Mesodermal cell (in vitro differentiated cells): ENCODE results near the gene ZNF790.
"Not testable (repeated sequence)": the region's sequence is repeated elsewhere in the genome, so short reads cannot be mapped to it uniquely, and the experiment has no call there.

Source experiments
- H3K27ac ChIP-seq: 2 replicates; pipeline ENCODE4 v1.7.0; 2013; ENCODE audit warnings: mild to moderate bottlenecking, low read depth, low read length, moderate library complexity; ENCODE audit not compliant: severe bottlenecking
- H3K36me3 ChIP-seq: 2 replicates; pipeline ENCODE4 v1.7.1; 2013; ENCODE audit warnings: mild to moderate bottlenecking, low read length, moderate library complexity; ENCODE audit not compliant: control insufficient read depth, insufficient read depth
- H3K4me1 ChIP-seq: one replicate; pipeline ENCODE4 v1.7.1; 2013; ENCODE audit warnings: mild to moderate bottlenecking, low read length; ENCODE audit not compliant: insufficient read depth, control insufficient read depth, poor library complexity, severe bottlenecking
- H3K4me3 ChIP-seq: 2 replicates; pipeline ENCODE4 v1.7.0; 2013; ENCODE audit warnings: low read length, control low read depth, mild to moderate bottlenecking; ENCODE audit not compliant: insufficient read depth, poor library complexity, severe bottlenecking; ENCODE audit errors: extremely low read depth
- H3K9me3 ChIP-seq: 2 replicates; pipeline ENCODE4 v1.7.1; 2013; ENCODE audit warnings: mild to moderate bottlenecking, low read length, moderate library complexity; ENCODE audit not compliant: control insufficient read depth
- WGBS, 2 experiments: methylation state at CpG; one replicate each; pipeline ENCODE4 v1.1.5; 2013; ENCODE audit warnings: missing lambda C conversion rate in 2 of 2; ENCODE audit not compliant: insufficient coverage in 2 of 2; 5-methylcytosine and 5-hydroxymethylcytosine counted together

Gene ZNF790

DNA sequence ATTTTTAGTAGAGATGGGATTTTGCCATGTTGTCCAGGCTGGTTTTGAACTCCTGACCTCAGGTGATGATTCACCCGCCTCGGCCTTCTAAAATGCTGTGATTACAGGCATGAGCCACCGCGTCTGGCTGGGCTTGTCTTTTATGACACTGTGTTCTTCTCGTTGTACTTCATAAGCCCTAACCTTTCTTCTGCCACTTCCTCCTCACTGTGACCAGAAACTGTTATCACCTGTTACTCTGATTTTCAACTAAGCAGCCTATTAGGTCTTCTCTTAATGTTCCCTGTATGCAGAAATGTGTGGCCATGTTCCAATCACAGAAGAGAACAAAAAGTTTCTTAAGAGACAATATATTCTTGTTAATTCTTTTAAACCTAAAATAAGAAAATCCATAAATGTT is 16.4 kb downstream of the ZNF790 start:
- no peak overlapping the region for H3K4me3 ChIP-seq
- peaks cover 70% of the 10 kb centered on the region for H3K36me3 ChIP-seq
- peaks cover 78% of the 10 kb centered on the region for H3K9me3 ChIP-seq
- 93 to 97% methylated on average over 5 of the region's 5 CpGs for WGBS, 2 experiments
- no peak overlapping the region for H3K27ac ChIP-seq
- no peaks in the 10 kb centered on the region for H3K4me1 ChIP-seq

DNA sequence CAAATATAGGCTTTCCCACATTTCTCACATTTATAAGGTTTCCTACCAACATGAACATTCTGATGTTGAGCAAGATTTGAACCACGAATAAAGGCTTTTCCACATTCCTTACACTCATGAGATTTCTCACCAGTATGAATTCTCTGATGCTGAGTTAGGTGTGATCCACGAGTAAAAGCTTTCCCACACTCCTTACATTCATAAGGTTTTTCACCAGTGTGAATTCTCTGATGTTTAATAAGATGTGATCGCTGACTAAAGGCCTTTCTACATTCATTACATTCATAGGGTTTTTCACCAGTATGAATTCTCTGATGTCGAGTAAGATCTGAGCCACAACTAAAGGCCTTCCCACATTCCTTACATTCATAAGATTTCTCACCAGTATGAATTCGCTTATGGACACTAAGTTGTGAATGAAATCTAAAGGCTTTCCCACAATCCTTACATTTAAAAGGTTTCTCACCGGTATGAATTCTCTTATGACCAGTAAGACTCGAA is 19.0 kb downstream of the ZNF790 start:
- H3K9me3 ChIP-seq: peaks cover 79% of the 10 kb centered on the region
- H3K36me3 ChIP-seq: peaks cover 56% of the 10 kb centered on the region
- WGBS, 2 experiments: 93 to 94% methylated on average over 3 of the region's 7 CpGs
- no peak overlapping the region for H3K4me3 ChIP-seq
- H3K4me1 ChIP-seq: no peaks in the 10 kb centered on the region
- no peak overlapping the region for H3K27ac ChIP-seq

GRCh38 chr19:36807029-36807428 is 31.2 kb downstream of the ZNF790 start:
- peaks cover 56% of the 10 kb centered on the region for H3K9me3 ChIP-seq
- H3K4me3 ChIP-seq: no peak overlapping the region

DNA sequence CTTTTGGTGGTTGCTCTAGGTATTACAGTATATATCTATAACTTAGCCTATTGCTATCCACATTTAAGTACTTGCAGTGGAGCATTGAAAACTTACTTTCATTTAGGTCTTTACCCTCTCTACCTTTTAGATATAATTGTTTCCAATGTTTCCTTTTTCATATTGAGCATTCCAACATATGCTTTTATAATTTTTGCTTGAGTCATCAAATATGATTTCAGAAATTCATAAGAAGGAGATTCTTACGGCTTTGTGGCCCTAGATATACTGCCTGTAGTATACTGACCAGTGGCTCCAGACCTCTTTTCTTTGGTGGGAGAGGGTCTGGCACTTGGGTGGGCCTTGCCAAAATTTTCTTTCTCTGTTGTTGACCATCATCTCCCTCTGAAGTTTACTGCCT is 32.8 kb downstream of the ZNF790 start:
- Histone ChIP-seq H3K4me3 (no peak overlapping the region), H3K27ac (no peak overlapping the region), H3K36me3 (peaks cover 3% of the 10 kb centered on the region), H3K4me1 (no peaks in the 10 kb centered on the region), H3K9me3 (peaks cover 46% of the 10 kb centered on the region)
- WGBS, 2 experiments: 63% methylated on average over 1 of the region's 1 CpG; no CpG with 5 or more reads in 1 of the 2 experiments

More at GRCh38 chr19:36807029-36807428, 31.2 kb downstream of the ZNF790 start:
- Histone ChIP-seq H3K27ac (no peak overlapping the region), H3K4me1 (no peaks in the 10 kb centered on the region), H3K36me3 (peaks cover 3% of the 10 kb centered on the region)

- peak overlapping the region; percentile 41 for H3K27ac ChIP-seq
- H3K4me3 ChIP-seq: peak overlapping the region; percentile 45
- H3K36me3 ChIP-seq: peaks cover 3% of the 10 kb centered on the region
- H3K9me3 ChIP-seq: peaks cover 47% of the 10 kb centered on the region
- no peaks in the 10 kb centered on the region for H3K4me1 ChIP-seq
- WGBS, 2 experiments: 15 to 21% methylated on average over 4 to 5 of the region's 9 CpGs
These were observed 40.4 kb downstream of the ZNF790 start for GRCh38 chr19:36797786-36798108.

- 94% methylated on average over 19 of the region's 19 CpGs for WGBS, 2 experiments
- Histone ChIP-seq H3K4me3 (peak overlapping the region; percentile 45), H3K9me3 (peaks cover 44% of the 10 kb centered on the region), H3K4me1 (no peaks in the 10 kb centered on the region), H3K27ac (no peak overlapping the region), H3K36me3 (no peaks in the 10 kb centered on the region)
These were observed 41.5 kb downstream of the ZNF790 start for GRCh38 chr19:36796714-36796992.

DNA sequence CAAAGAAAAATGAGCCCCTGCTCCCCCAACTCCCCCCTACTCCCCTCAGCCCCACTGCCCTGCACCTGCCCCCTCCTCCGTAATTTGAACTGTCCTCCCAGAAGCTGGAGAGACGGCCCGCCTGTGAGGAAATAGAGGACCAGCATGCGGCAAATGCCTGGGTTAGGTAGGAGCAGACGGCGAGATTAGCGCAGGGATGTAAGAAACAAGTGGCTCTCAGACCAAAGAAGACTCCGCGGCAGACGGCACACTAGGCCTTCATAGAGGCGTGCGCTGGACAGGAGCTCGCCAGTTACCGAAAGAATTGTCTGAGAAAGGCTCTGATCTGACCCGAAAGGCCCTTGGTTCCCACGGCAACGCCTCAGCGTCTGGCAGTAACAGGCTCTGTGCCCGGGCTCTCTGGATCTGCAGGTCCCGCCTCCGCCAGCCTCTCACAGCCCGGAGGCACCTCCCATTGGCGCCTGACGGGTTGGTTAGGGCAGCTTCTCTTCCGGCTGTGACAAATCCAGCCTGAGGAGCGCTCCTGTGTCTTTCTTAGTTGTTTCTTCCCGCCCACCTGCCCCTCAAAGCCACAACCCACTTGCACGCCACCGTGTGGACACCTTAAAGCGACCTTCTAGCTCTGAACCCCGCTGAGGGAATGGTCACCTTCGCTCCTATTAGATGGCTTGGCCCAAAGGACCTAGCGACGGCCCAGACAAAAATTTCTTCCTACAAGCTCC is 46.6 kb downstream of the ZNF790 start:
- not testable (repeated sequence) for H3K36me3 ChIP-seq, H3K4me3 ChIP-seq, H3K4me1 ChIP-seq, H3K27ac ChIP-seq
- peaks cover 41% of the 10 kb centered on the region for H3K9me3 ChIP-seq
- WGBS, 2 experiments: 83 to 88% methylated on average over 20 to 21 of the region's 34 CpGs

GRCh38 chr19:36775768-36776167 is 62.4 kb downstream of the ZNF790 start:
- no peaks in the 10 kb centered on the region for H3K4me1 ChIP-seq
- H3K9me3 ChIP-seq: peaks cover 41% of the 10 kb centered on the region
- 95 to 96% methylated on average over 35 to 38 of the region's 38 CpGs for WGBS, 2 experiments
- no peak overlapping the region for H3K27ac ChIP-seq
- no peaks in the 10 kb centered on the region for H3K36me3 ChIP-seq
- H3K4me3 ChIP-seq: no peak overlapping the region

GRCh38 chr19:36773223-36773579 is 65.0 kb downstream of the ZNF790 start:
- H3K36me3 ChIP-seq: peaks cover 12% of the 10 kb centered on the region
- peaks cover 53% of the 10 kb centered on the region for H3K9me3 ChIP-seq
- 50 to 57% methylated on average over 15 of the region's 15 CpGs for WGBS, 2 experiments
- H3K27ac ChIP-seq: no peak overlapping the region
- no peaks in the 10 kb centered on the region for H3K4me1 ChIP-seq
- H3K4me3 ChIP-seq: peak overlapping the region; percentile 76

- peaks cover 57% of the 10 kb centered on the region for H3K9me3 ChIP-seq
- H3K4me3 ChIP-seq: peak within 1 kb of the TSS; percentile 76
- peak within 1 kb of the TSS; percentile 80 for H3K27ac ChIP-seq
- H3K4me1 ChIP-seq: no peaks in the 10 kb centered on the region
- 1 to 2% methylated on average over 26 to 45 of the region's 57 CpGs for WGBS, 2 experiments
- peaks cover 17% of the 10 kb centered on the region for H3K36me3 ChIP-seq
These were observed 65.6 kb downstream of the ZNF790 start, which contains the start of gene ZNF850 for GRCh38 chr19:36772311-36773222. Gene ZNF850 (minus strand): TSS chr19:36772807. CDS start chr19:36762606, 10,201 bp downstream.
